Stimulated activated CD8-positive, alpha-beta memory T cell treated with anti-CD3 and anti-CD28 coated beads, Interleukin-4, amount 100 ng/mL, for 1 hour (primary cell): Measurements from ENCODE around the gene ACVR2B.

Experiments used
- DNase-seq, 2 donors: peaks; one replicate each; pipeline ENCODE4 v3.0.0-alpha.2; 2020; ENCODE audit warnings: low read depth in 2 of 2, low spot score in 1 of 2

Gene ACVR2B

DNA sequence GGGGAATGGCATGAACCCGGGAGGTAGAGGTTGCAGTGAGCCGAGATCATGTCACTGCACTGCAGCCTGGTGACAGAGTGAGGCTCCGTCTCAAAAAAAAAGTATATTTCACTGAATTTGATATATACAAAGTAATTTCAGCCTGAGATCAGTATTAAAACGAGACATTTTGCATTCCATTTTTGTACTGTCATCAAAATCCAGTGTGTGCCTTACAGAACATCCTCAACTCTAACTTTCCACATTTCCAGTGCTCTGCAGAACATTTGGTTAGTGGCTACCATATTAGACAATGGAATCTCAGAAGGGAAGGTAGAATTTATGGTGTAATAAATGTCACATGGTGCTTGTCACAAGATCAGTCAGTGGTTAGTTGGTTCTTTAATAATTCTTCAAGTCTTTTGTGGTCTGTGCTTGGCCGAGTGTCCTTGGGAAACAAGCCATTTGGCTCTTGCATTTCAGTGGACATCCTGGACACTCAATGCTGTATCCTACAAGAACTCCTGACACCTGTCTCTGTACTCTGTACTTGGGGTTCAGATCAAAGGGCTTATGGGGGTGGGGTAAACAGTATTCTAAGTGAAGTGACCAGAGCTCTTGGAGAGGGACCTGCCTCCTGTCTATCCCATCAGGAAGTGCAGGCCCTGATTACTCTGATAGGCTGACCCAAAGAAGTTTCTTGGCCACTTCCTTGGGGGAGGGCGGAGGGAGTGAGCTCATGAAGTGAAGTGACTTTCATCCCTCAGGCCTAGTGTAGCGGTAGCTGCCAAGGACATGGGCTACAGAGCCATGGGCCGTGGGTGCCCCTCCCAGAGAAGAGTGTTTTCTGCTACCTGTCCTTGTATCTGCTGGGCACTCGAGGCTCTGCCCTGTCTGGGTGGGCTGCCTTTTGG is 3.7 kb downstream of the ACVR2B start:
- no peak for DNase-seq

DNA sequence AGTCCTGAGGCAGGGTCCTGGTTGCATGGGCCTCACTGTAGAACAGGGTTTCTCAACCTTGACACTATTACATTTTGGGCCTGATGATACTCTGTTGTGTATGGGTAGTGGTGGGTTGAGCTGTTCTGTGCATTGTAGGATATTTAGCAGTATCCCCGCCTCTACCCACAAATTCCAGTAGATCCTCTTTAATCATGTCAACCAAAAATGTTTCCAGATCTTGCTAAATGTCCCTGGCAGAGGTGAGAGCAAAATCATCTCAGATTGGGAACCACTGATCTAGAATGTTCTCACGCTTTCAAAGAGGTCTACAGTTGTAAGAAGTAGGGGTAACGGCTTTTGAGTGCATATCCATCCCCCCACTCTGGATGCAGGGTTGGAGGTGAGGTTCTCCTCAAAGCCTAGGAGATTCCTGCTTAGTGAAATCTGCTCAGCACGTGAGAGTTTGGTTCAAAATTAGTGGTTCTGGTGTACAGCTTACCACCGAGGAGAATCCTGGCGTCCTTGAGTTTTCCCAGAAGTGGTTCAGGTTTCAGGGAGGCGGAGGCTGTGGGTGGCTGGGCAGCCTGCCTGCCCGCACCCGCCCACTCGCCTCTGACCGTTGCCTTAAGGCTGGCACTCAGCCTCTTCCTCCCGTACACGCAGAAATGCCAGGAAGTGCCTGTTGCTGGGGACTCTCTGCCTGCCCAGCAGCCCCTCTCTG is 5.3 kb downstream of the ACVR2B start:
- DNase-seq = no peak

DNA sequence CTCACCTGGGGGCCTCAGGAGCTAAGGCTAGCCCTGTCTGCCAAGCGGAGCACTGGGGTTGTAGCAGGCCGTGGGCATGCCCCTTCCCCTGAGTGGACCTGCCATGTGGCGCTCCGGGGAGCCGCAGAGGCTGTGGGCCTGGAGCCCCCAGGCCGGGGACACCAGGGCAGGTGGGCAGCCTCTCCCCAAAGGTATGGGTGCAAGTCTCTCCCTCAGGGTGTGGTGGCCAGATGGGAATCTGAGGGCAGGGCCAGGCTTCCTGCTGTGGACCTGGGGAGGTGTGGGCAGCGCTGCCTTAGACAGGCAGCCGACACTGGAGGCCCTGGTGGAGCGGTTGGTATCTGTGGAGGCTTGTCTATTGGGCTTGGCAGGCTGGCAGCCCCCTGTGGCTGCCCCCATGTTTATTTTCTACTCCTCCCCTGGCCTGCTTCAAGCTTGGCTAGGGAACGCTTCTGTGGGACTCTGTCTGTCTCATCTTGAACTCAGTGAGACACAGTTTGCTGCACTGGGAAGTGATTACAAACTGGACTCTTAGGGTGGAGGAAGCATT is 5.9 kb downstream of the ACVR2B start:
- no peak for DNase-seq

DNA sequence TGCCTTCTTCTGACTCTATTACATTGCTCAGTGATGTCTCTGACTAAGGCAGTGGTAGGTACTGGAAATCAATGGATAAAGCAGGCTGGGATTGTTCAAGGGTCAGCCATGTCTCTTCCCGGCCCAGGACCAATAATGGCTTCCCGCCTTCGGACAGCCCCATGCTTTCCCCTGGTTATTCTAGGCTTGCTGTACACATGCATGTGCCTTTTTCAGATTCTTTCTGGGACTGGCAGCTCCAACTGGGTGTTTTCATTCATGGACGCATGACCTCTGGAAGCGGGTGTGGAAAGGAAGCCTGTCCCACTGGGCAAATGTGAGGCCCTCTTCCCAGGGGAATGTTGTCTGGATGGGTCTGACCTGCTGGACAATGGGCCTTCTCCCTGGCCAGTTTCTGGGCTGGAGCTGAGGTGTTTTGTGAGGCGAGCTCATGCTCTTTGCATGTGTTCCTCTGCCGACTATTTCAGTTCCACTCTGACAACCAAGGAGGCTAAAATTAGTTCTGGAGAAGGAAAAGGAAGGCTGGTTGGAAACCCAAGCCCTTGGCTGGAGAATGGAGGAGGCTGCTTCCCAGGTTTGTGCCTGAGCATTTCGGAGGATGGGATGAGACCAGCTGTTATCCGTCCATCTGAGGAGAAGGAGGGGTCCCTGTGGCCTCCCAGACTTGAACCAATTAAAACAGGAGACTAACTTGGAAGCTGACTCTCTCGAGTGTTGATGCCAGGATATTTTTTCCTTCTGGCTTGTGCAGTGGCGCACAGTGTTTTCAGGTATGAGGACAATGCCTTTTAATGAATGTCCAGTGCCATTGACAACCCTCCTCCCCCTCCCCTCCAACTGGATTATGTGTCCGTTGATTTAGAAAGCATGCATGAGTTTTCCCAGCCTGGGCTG is 6.9 kb downstream of the ACVR2B start:
- no peak for DNase-seq

DNA sequence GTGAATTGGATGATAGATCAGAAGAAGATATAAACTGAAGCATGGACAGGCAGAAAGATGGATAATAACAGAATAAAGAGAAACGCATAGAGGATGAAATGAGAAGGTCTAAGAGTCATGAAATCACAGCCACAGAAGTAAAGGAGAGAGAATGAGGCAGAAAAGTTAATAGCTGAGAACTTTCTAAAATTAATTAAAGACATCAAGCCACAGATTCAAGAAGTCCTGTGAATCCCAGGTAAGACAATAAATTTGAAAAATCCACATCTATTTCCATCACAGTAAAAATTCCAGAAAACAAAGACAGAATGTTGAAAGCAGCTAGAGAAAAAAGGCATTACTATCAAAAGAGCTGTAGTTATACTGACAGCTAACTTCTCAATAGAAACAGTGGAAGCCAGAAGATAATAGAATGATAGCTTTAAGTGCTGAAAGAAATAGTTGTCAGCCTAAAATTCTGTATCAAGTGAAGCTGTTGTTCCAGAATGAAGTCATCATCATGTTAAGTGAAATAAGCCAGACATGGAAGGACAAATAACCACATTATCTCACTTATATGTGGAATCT is 12.0 kb downstream of the ACVR2B start:
- DNase-seq = no peak

DNA sequence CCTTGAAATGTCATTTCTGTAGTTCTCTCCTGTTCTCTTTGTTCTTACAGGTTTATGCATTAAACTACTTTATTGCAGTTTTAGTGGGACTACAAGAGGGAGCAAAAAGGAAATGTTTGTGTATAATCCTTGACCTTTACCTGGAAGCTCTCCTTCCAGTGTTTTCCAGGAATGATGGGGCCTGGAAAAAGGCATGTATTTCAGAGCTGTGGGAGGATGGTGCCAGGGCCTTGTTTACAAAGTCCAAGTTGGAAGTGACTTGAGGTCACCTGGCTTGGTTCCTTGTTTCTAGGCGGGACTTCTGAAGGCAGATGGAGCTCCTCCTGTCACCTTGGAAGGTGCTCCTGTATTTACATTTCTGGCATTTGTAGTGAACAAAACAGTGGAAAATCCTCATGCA is 15.1 kb downstream of the ACVR2B start:
- no peak for DNase-seq

DNA sequence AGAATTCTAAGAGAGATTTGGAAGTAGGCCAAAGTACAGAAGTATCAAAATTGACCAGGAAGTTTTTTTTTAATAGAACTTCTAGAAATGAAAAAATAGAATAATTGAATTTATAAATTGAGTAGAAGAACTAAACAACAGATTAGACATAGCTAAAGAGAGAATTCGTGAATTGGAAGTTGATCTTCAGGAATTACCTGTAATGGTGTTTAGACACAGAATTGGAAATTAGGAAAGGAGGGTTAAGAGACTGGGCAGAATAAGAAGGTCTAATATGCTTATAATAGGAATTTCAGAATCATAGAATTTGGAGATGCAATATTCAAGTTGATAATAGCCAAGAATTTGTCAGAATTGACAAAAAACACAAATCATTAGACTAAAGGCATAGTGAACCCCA is 16.2 kb downstream of the ACVR2B start:
- no peak for DNase-seq

DNA sequence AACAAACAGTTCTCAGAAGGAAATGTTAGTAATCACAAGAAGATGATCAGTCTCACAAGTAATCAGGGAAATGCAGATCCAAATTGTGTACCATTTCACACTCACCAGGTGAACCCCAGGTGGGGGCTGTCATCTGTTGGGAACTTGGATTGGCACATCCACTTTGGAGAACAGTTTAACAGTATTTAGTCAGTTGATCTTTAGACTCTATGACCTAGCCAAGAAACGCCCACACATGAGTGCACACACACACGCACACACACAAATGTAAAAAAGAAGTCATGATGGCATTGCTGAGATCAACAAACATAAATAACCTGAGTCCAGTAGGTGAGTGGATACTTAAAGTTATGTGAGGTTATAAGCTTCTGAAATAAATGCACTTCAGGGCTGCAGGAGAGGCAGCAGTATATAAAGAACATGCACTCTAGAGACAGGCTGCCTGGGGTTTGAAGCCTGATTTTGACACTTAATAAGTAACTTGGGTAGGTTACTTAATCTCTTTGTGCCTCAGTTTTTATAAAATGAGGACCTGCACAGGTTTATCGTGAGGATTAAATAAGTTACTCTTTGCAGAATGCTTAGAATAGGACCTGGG is 17.7 kb downstream of the ACVR2B start:
- DNase-seq = no peak

DNA sequence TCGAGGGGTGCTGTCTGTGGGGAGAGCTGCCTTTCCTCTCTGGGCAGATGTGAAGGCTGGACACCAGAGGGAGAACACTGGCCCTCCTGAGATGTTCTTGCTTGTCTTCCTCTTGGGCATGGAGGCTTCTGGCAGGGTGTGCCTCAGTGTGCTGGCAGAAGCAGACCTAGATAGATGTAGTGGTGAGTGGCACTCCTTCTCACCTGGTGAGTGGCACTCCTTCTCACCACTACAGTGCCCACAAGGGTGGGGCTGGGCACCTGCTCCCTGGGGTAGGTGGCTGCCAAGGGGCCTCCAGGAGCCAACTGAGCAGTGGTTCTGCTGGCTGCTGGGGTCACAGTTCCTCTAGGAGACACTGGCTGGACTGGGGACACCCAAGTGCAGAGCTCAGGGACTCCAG is 18.7 kb downstream of the ACVR2B start:
- DNase-seq = no peak

DNA sequence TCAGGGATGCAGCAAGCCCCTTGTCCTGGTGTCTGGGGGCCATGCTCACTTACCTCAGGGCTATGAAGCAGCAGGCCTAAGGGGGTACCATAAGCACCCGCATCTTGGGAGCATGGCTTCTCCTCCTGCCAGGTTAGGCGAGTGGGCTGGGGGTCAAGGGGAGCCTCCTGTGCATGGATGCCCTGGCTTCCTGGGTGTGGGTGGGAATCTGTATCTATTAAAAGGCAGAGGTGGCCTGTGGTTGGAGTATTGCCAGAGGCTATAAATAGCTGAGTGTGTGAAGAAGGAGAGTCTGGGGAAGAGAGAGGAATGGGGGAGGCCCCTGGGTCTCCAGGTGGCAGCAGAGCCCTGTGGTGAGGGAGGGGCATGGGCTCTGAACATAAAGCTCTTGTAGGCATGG is 19.5 kb downstream of the ACVR2B start:
- DNase-seq = no peak

DNA sequence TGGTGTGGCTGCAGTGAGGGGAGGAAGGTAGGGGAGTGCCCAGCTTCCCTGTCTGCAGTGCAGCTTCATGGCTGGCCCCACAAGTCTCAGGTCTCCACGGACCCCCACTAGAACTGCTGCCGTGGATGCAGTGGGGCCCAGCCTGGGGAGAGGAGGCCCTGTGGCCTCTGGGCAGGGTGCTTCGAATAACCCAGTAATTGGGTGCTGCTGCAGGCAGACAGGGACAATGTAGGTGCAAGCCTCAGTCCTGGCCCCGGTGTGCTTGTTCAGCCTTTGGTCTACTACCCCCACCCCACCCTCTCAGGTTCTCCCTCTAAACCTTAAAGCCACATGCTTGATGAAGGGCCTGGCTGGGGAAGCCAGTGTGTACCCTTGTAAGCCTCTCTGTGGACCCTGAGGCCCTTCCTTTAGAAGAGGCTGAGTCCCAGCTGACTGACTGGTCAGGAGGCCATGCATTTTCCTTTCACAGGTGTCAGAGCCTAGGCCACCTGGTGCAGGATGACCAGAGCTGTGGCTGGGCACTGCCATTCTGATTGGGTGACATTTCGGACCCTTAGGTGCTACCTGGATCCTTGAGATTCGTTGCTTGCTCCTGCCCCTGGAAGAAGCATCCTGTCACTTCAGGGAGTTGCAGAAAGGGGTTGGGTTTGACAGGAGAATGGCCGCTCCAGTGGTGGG is 21.4 kb downstream of the ACVR2B start:
- no peak for DNase-seq

DNA sequence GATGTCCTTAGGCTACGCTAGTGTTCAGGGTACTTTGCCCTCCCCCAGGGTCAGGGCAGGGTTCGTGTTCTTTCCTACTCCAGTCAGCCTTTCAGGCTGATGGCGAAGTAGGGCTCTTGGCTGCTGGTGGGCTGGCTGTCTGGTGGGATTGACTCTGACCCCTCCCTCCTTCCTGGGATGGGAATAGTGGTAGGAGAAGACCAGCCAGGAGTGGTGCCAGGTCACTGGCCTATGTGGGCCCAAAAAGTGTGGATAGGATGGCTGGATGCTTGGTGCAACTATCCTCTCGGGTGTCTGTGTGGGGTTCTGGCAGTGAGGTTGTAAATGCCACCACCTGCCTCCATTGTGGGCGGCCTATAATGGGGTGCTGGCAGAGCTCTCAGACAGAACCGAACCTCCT is 22.0 kb downstream of the ACVR2B start:
- no peak for DNase-seq

DNA sequence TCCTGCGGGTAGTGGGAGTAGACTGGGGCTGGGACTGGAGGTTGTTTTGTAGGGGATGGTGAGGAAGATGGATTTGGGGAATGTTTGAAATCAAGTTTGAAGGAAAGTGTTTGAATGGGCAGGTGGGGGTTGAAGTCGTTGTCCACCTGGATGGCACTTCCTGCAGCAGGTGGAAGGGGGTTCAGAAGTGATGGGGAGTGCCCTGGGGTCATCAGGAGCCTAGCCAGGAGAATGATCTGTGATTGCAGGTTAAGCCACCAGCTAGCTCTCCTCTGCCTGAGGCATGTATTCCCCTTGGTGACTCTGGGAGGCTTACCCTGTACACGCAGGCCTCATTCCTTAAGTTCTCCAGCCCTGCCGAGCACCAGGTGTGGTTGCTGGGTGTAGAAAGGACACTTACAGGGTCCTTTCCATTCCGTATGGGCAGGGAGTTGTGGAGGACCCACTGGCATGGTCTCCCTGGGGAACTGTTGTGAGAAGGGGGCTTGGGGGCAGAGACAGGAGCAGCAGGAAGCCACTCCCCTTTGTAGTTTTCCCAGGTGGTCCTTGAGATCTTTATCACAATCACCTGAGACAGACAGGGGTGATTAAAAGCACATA is 22.6 kb downstream of the ACVR2B start:
- no peak for DNase-seq

DNA sequence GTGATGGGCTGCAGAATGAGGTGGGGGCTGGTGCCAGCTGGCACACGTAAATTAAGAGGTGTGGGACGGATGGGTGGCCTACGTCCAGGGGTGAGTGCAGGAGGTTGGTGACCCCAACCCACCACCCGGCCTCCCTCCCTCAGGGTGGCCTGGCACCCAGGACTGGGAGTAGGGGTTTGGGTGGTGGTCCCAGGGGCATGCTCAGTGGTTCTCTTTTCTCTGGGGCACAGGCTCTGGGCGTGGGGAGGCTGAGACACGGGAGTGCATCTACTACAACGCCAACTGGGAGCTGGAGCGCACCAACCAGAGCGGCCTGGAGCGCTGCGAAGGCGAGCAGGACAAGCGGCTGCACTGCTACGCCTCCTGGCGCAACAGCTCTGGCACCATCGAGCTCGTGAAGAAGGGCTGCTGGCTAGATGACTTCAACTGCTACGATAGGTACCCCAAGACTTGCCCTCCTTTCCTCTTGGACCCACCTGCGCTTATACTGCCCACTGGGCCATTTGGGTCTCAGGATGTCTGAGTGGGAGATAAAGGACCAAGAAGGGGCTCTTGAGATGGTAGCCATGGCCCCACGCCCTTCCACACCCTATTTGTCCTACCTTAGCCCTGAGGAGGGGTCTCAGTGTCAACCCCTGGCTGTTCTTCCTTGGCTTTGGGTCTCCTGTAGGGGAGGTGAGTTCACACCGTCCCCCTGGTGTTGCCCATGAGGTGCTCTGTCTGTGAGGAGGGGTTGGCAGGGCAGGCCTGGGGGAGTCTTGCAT is 23.5 kb downstream of the ACVR2B start:
- DNase-seq = no peak

DNA sequence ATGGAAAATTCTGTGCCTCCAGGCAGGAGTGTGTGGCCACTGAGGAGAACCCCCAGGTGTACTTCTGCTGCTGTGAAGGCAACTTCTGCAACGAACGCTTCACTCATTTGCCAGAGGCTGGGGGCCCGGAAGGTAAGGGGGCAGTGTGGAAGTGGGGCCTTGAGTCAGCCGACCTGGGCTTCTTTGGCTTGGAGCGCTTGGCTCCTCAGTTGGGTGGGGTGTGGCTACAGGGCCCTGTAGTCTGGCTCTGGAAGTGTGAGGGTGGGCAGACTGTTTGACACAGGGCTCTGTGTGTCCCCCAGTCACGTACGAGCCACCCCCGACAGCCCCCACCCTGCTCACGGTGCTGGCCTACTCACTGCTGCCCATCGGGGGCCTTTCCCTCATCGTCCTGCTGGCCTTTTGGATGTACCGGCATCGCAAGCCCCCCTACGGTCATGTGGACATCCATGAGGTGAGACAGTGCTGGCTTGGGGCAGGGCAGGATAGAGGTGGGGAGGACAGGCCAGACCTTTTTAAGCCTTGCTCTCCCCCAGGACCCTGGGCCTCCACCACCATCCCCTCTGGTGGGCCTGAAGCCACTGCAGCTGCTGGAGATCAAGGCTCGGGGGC is 24.3 kb downstream of the ACVR2B start:
- DNase-seq = no peak

DNA sequence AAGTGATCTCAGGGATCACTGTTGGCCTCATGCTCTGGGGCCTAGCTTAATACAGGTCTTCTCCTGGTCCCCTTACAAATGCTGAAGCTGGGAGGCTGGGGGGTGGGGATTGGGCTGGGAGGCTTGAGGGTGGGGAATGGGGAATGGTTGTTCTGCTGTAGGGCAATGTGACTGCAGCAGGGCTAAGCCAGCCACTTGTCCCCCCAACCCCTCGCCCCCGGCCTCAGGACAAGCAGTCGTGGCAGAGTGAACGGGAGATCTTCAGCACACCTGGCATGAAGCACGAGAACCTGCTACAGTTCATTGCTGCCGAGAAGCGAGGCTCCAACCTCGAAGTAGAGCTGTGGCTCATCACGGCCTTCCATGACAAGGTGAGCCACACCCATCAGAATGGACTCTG is 25.2 kb downstream of the ACVR2B start:
- no peak for DNase-seq

DNA sequence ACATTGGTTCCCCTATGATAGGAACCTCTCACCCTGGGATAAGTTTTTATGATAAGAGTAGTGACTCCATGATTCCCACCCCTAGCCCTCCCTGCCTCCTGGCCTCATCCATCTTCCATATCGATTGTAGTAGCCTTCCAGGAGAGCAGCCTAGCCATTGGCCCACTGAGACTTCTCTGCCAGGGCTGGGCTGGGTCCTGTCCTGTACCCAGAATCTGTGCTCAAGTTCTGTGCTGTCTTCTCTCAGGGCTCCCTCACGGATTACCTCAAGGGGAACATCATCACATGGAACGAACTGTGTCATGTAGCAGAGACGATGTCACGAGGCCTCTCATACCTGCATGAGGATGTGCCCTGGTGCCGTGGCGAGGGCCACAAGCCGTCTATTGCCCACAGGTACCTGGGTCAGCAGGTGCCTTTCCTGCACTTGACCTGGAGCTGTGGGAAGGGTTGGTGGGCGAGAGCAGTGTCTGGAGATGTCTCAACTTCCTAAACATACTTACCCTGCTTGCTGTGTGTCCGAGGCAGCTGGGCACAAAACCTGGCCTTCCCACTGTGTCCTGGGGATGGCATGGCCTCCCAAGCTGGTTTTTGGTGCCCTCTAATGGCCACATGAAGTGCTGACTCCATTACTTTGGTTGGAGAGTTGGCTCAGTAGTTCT is 25.9 kb downstream of the ACVR2B start:
- no peak for DNase-seq

DNA sequence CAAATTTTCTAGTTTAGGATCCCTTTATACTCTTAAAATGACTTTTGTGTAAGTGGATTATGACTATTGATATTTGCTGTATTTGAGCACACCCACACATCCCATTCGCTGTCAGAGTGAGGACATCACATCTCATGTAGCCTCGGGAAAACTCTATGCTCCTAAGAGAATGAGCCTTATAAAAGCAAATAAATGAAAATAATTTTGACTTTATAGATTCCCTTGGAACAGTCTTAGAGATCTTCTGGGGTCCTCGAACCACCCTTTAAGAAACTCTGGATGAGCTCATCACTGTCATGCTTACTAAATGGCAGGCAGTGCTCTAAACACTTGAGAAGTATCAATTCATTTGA is 26.4 kb downstream of the ACVR2B start:
- no peak for DNase-seq
